PFSK-1 (cell line): ENCODE data around the gene ZNF584.

Experiments
- POLR2AphosphoS5 ChIP-seq: IDR thresholded peaks from 2 replicates; pipeline ENCODE4 v1.6.1; 2012; ENCODE audit warnings: low read depth, mild to moderate bottlenecking, control low read depth, low read length, moderate library complexity
- SIN3A ChIP-seq: IDR thresholded peaks from 2 replicates; pipeline ENCODE4 v1.6.1; 2012; ENCODE audit warnings: mild to moderate bottlenecking, low read length, moderate library complexity, borderline replicate concordance; ENCODE audit not compliant: insufficient read depth

GRCh38 chr19:58394821-58395219, 13.6 kb upstream of the ZNF584 start:
- TF ChIP-seq SIN3A (no peak), POLR2AphosphoS5 (no peak)
